ENCODE data around the gene CHST15. TPM values are rescaled to one million over a fixed set of nuclear protein-coding genes. Genes with fewer than 3 reads are reported as not detected.

The CHST15 gene
- total and polyA plus RNA-seq, 2 donors from 2014 or later, result 2.8 to 39.7 TPM

- no peaks in the 10 kb centered on the region for H3K9me3 ChIP-seq (ENCODE audit: control insufficient read depth in 2 of 3, insufficient read depth in 1 of 3, low read length in 3 of 3)
- intact Hi-C loops (cut with DNase I), result no loop called here
- H3K27ac ChIP-seq (ENCODE audit: low read depth in 2 of 2, low read length in 2 of 2), result no peak overlapping the region
- H3K9ac ChIP-seq (ENCODE audit: low read length in 3 of 3), result no peak overlapping the region
- FAIRE-seq, result no peak
- peaks cover 0 to 6% (median 0%) of the 10 kb centered on the region in 3 donors for H3K4me1 ChIP-seq (ENCODE audit: control insufficient read depth in 2 of 3, insufficient read depth in 2 of 3, low read depth in 1 of 3, low read length in 3 of 3)
- H3K36me3 ChIP-seq (ENCODE audit: control insufficient read depth in 2 of 3, insufficient read depth in 3 of 3, low read length in 3 of 3), result no peaks in the 10 kb centered on the region
- TF ChIP-seq CTCF (IDR thresholded peaks at IDR 0.05; ENCODE audit: borderline replicate concordance, extremely low read depth, insufficient read depth), result no peak
- peak in 2 of 5 donors; percentile 17 to 28 for DNase-seq
- no peak overlapping the region for H3K4me3 ChIP-seq (ENCODE audit: low read length in 3 of 3)
- no peaks in the 10 kb centered on the region for H3K27me3 ChIP-seq (ENCODE audit: control insufficient read depth, insufficient read depth, low read length)
Observed at GRCh38 chr10:124001391-124002148, 91.8 kb downstream of the CHST15 start.

- Histone ChIP-seq H3K27me3 (ENCODE audit: control insufficient read depth, insufficient read depth, low read length) (no peaks in the 10 kb centered on the region), H3K36me3 (ENCODE audit: control insufficient read depth in 2 of 3, insufficient read depth in 3 of 3, low read length in 3 of 3) (no peaks in the 10 kb centered on the region), H3K9me3 (ENCODE audit: control insufficient read depth in 2 of 3, insufficient read depth in 1 of 3, low read length in 3 of 3) (no peaks in the 10 kb centered on the region), H3K27ac (ENCODE audit: low read depth in 2 of 2, low read length in 2 of 2) (no peak overlapping the region), H3K4me3 (ENCODE audit: low read length in 3 of 3) (no peak overlapping the region), H3K4me1 (ENCODE audit: control insufficient read depth in 2 of 3, insufficient read depth in 2 of 3, low read depth in 1 of 3, low read length in 3 of 3) (peaks cover 0 to under 1% (median under 1%) of the 10 kb centered on the region in 3 donors), H3K9ac (ENCODE audit: low read length in 3 of 3) (no peak overlapping the region)
- intact Hi-C loops (cut with DNase I), result no loop called here
- TF ChIP-seq CTCF (IDR thresholded peaks at IDR 0.05; ENCODE audit: borderline replicate concordance, extremely low read depth, insufficient read depth), result no peak
- FAIRE-seq, result no peak
- peak in 2 of 5 donors; percentile 27 to 56 for DNase-seq
Observed at GRCh38 chr10:124000792-124001201, 92.6 kb downstream of the CHST15 start.

DNA sequence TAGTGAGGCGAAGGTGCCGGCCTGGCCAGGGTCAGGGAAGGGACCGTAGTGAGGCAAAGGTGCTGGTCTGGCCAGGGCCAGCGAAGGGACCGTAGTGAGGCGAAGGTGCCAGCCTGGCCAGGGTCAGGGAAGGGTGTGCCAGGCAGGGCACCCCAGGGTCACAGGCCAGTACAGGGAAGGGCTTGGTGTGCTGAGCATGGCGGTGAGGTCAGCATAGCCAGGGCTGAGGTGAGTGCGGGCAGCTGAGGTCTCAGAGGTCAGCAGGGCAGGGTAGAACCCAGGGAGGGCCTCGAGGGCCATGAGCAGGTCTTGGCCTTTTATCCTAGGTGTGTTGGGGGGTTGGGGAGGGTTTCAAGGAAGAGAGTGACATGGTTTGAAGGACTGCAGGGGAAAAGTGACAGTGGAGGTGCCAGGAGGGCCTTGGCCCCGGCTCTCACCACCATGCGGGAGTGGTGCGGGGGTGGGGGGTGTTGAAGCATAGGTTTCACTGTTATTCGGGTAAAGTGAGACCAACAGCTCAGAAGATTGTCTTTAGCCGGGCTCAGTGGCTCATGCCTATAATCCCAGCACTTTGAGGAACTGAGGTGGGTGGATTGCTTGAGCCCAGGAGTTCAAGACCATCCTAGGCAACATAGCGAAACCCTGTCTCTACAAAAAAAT, 93.3 kb downstream of the CHST15 start:
- H3K27me3 ChIP-seq (ENCODE audit: control insufficient read depth, insufficient read depth, low read length), result no peaks in the 10 kb centered on the region
- peak in 2 of 5 donors; percentile 5 to 34 for DNase-seq

More for the DNA sequence above, 93.3 kb downstream of the CHST15 start:
- no peak for TF ChIP-seq CTCF (IDR thresholded peaks at IDR 0.05; ENCODE audit: borderline replicate concordance, extremely low read depth, insufficient read depth)
- intact Hi-C loops (cut with DNase I), result loop anchor here (5.0 to 10.0 kb wide), 2 partner anchors 265 to 387 kb away; no protein-coding TSS in a partner anchor
- Histone ChIP-seq H3K27ac (ENCODE audit: low read depth in 2 of 2, low read length in 2 of 2) (no peak overlapping the region), H3K4me3 (ENCODE audit: low read length in 3 of 3) (no peak overlapping the region), H3K36me3 (ENCODE audit: control insufficient read depth in 2 of 3, insufficient read depth in 3 of 3, low read length in 3 of 3) (no peaks in the 10 kb centered on the region), H3K4me1 (ENCODE audit: control insufficient read depth in 2 of 3, insufficient read depth in 2 of 3, low read depth in 1 of 3, low read length in 3 of 3) (peaks cover 0 to 5% (median 0%) of the 10 kb centered on the region in 3 donors), H3K9ac (ENCODE audit: low read length in 3 of 3) (no peak overlapping the region), H3K9me3 (ENCODE audit: control insufficient read depth in 2 of 3, insufficient read depth in 1 of 3, low read length in 3 of 3) (no peaks in the 10 kb centered on the region)
- FAIRE-seq, result no peak
